ENCODE results near the gene WDTC1. TPM values are rescaled to one million over a fixed set of nuclear protein-coding genes. Genes with fewer than 3 reads are reported as not detected.

WDTC1 gene
- total and polyA plus RNA-seq, 3 donors from 2014 or later, result 61.4 to 142 (median 69.5) TPM

- H3K27me3 ChIP-seq, result no peaks in the 10 kb centered on the region
- DNase-seq, result no peak
- no peaks in the 10 kb centered on the region for H3K9me3 ChIP-seq
- no peaks in the 10 kb centered on the region for H3K36me3 ChIP-seq (ENCODE audit: low read depth, missing control alignments)
- TF ChIP-seq CTCF (IDR thresholded peaks at IDR 0.05), result no peak
- no peak for TF ChIP-seq POLR2A (IDR thresholded peaks at IDR 0.05)
- WGBS, 2 donors, result 96 to 98% methylated on average over 1 of the region's 1 CpG
- no peak overlapping the region for H3K27ac ChIP-seq
- no peak overlapping the region for H3K4me3 ChIP-seq
- H3K4me1 ChIP-seq, result no peaks in the 10 kb centered on the region
- intact Hi-C loops (cut with DNase I; ENCODE audit: low total_unique reads), result no loop called here
These were observed 11.8 kb downstream of the WDTC1 start for GRCh38 chr1:27246194-27246593.

GRCh38 chr1:27253596-27253995 is 19.2 kb downstream of the WDTC1 start:
- Histone ChIP-seq H3K9me3 (no peaks in the 10 kb centered on the region), H3K4me3 (no peak overlapping the region), H3K27ac (no peak overlapping the region), H3K4me1 (no peaks in the 10 kb centered on the region), H3K27me3 (no peaks in the 10 kb centered on the region), H3K36me3 (ENCODE audit: low read depth, missing control alignments) (no peaks in the 10 kb centered on the region)
- WGBS, 2 donors, result 86 to 95% methylated on average over 3 of the region's 3 CpGs
- TF ChIP-seq CTCF (IDR thresholded peaks at IDR 0.05) (no peak), POLR2A (IDR thresholded peaks at IDR 0.05) (no peak)
- intact Hi-C loops (cut with DNase I; ENCODE audit: low total_unique reads), result no loop called here
- DNase-seq, result no peak

- no peaks in the 10 kb centered on the region for H3K4me1 ChIP-seq
- no peak overlapping the region for H3K27ac ChIP-seq
- H3K27me3 ChIP-seq, result no peaks in the 10 kb centered on the region
- H3K36me3 ChIP-seq (ENCODE audit: low read depth, missing control alignments), result no peaks in the 10 kb centered on the region
- H3K9me3 ChIP-seq, result no peaks in the 10 kb centered on the region
- no peak for DNase-seq
- H3K4me3 ChIP-seq, result no peak overlapping the region
- intact Hi-C loops (cut with DNase I; ENCODE audit: low total_unique reads), result no loop called here
- TF ChIP-seq POLR2A (IDR thresholded peaks at IDR 0.05) (no peak), CTCF (IDR thresholded peaks at IDR 0.05) (no peak)
These were observed 20.7 kb downstream of the WDTC1 start for GRCh38 chr1:27255136-27255535.

GRCh38 chr1:27257155-27257554 is 22.7 kb downstream of the WDTC1 start:
- Histone ChIP-seq H3K27me3 (no peaks in the 10 kb centered on the region), H3K36me3 (ENCODE audit: low read depth, missing control alignments) (no peaks in the 10 kb centered on the region), H3K4me3 (no peak overlapping the region), H3K27ac (no peak overlapping the region), H3K4me1 (no peaks in the 10 kb centered on the region), H3K9me3 (no peaks in the 10 kb centered on the region)
- intact Hi-C loops (cut with DNase I; ENCODE audit: low total_unique reads), result no loop called here
- TF ChIP-seq CTCF (IDR thresholded peaks at IDR 0.05) (no peak), POLR2A (IDR thresholded peaks at IDR 0.05) (no peak)
- WGBS, 2 donors, result 96 to 98% methylated on average over 6 of the region's 6 CpGs
- DNase-seq, result no peak

- no peak for TF ChIP-seq CTCF (IDR thresholded peaks at IDR 0.05)
- TF ChIP-seq POLR2A (IDR thresholded peaks at IDR 0.05), result no peak
- no peak for DNase-seq
- H3K36me3 ChIP-seq (ENCODE audit: low read depth, missing control alignments), result no peaks in the 10 kb centered on the region
- H3K4me3 ChIP-seq, result no peak overlapping the region
- 73 to 81% methylated on average over 6 of the region's 6 CpGs for WGBS, 2 donors
- no peaks in the 10 kb centered on the region for H3K27me3 ChIP-seq
- no peaks in the 10 kb centered on the region for H3K4me1 ChIP-seq
- intact Hi-C loops (cut with DNase I; ENCODE audit: low total_unique reads), result no loop called here
- no peak overlapping the region for H3K27ac ChIP-seq
- no peaks in the 10 kb centered on the region for H3K9me3 ChIP-seq
These were observed 24.2 kb downstream of the WDTC1 start for GRCh38 chr1:27258598-27258997.
